Stomach (tissue), 9 donors: Measurements from ENCODE around the gene TMX1. TPM values are rescaled to one million over a fixed set of nuclear protein-coding genes. Genes with fewer than 3 reads are reported as not detected.

Experiments
- DNase-seq, 2 donors: peaks; one replicate each; pipeline versions ENCODE4 v3.0.0 to v3.0.0-alpha.2; 2013 to 2019
- H3K27ac ChIP-seq, 5 donors: fragments of 200-600 bp in 4 of 5; sonication (generic) in 4 of 5; one replicate each; pipeline ENCODE4 v1.5.1; 2013 to 2019; ENCODE audit warnings: mild to moderate bottlenecking in 1 of 5, moderate library complexity in 1 of 5
- H3K27me3 ChIP-seq, 3 donors: fragments of 200-600 bp; sonication (generic); one replicate each; pipeline ENCODE4 v1.5.1; 2017 to 2019; ENCODE audit warnings: mixed run types in 1 of 3
- H3K36me3 ChIP-seq, 4 donors: fragments of 200-600 bp; sonication (generic); 1 replicate in 3 of 4; 2 replicates in 1 of 4; pipeline ENCODE4 v1.5.1; 2016 to 2019
- H3K4me1 ChIP-seq, 4 donors: fragments of 200-600 bp; sonication (generic); one replicate each; pipeline ENCODE4 v1.5.1; 2016 to 2019
- H3K4me3 ChIP-seq, 4 donors: fragments of 200-600 bp; sonication (generic) in 3 of 4; one replicate each; pipeline ENCODE4 v1.5.1; 2016 to 2019; ENCODE audit warnings: mild to moderate bottlenecking in 1 of 4
- H3K9me3 ChIP-seq, 4 donors: fragments of 200-600 bp; sonication (generic); one replicate each; pipeline ENCODE4 v1.5.1; 2016 to 2019
- CTCF ChIP-seq, 7 experiments: fragments of 450-650 bp in 4 of 7; fragments of 200-600 bp in 3 of 7; sonication (generic) in 3 of 7; IDR thresholded peaks; one replicate each; pipeline ENCODE4 v1.5.1; 2016 to 2019; ENCODE audit warnings: antibody characterized with exemption in 7 of 7, control low read depth in 2 of 7, mild to moderate bottlenecking in 1 of 7
- EP300 ChIP-seq: sonication (generic); formaldehyde crosslinking; IDR thresholded peaks from one replicate; pipeline ENCODE4 v1.6.1; 2017; ENCODE audit warnings: antibody characterized with exemption
- POLR2A ChIP-seq, 4 donors: fragments of 450-650 bp; IDR thresholded peaks; one replicate each; pipeline ENCODE4 v1.6.1; 2016; ENCODE audit warnings: antibody characterized with exemption in 4 of 4, control low read depth in 2 of 4, mild to moderate bottlenecking in 1 of 4, moderate library complexity in 1 of 4
- POLR2AphosphoS5 ChIP-seq, 3 donors: sonication (generic); formaldehyde crosslinking; IDR thresholded peaks; one replicate each; pipeline ENCODE4 v1.6.1; 2016; ENCODE audit warnings: antibody characterized with exemption in 3 of 3
- WGBS, 5 donors: extraction: QIAGEN DNeasy Blood & Tissue Kit in 3 of 5; methylation state at CpG; one replicate each; pipeline versions ENCODE4 v1.1.5 to v1.1.7; 2013 to 2018; 5-methylcytosine and 5-hydroxymethylcytosine counted together
- intact Hi-C: fragments of 100-400 bp; cut with DNase I; formaldehyde crosslinking; loops from one replicate; pipeline ENCODE4 v1.15.1; 2023; ENCODE audit warnings: low total_unique reads
- polyA plus RNA-seq, 3 donors: library from polyadenylated mRNA; stranded (reverse); fragments of 200-250 nt; gene quantifications; one replicate each; pipeline ENCODE4 v1.2.3, GENCODE V29; 2013
- total RNA-seq, 5 donors: library from RNA; depleted of rRNA; stranded (reverse); fragments of >200 nt; gene quantifications; one replicate each; pipeline versions ENCODE4 v1.1.0 to v1.2.3, GENCODE V29; 2014 to 2016
- donor health status: healthy with polysubstance abuse.
- donor health status: Bipolar disorder and iron deficiency.
- donor health status: healthy.

Gene TMX1
- total and polyA plus RNA-seq, 8 donors = 2.0 to 45.5 (median 7.7) TPM

- intact Hi-C loops = no loop called here
- H3K4me3 ChIP-seq = no peak overlapping the region
- no peaks in the 10 kb centered on the region for H3K27me3 ChIP-seq
- no peaks in the 10 kb centered on the region for H3K4me1 ChIP-seq
- TF ChIP-seq POLR2A (IDR thresholded peaks at IDR 0.05) (no peak), CTCF (IDR thresholded peaks at IDR 0.05) (no peak), EP300 (no peak), POLR2AphosphoS5 (IDR thresholded peaks at IDR 0.05) (no peak)
- peaks cover 19 to 86% (median 81%) of the 10 kb centered on the region in 4 donors for H3K36me3 ChIP-seq
- no peaks in the 10 kb centered on the region for H3K9me3 ChIP-seq
- no peak for DNase-seq
- H3K27ac ChIP-seq = no peak overlapping the region
Measured at GRCh38 chr14:51253880-51254279, 13.8 kb downstream of the TMX1 start.

GRCh38 chr14:51258280-51258679 lies 18.2 kb downstream of the TMX1 start:
- no peak overlapping the region for H3K4me3 ChIP-seq
- no peaks in the 10 kb centered on the region for H3K27me3 ChIP-seq
- H3K9me3 ChIP-seq = no peaks in the 10 kb centered on the region
- peaks cover 3 to 51% (median 42%) of the 10 kb centered on the region in 4 donors for H3K36me3 ChIP-seq
- TF ChIP-seq POLR2AphosphoS5 (IDR thresholded peaks at IDR 0.05) = no peak
- no peak for TF ChIP-seq CTCF (IDR thresholded peaks at IDR 0.05)
- no peak for TF ChIP-seq EP300
- no peak for TF ChIP-seq POLR2A (IDR thresholded peaks at IDR 0.05)
- H3K4me1 ChIP-seq = no peaks in the 10 kb centered on the region
- no peak for DNase-seq
- no peak overlapping the region for H3K27ac ChIP-seq
- intact Hi-C loops = no loop called here
- WGBS, 5 donors = 96 to 100% (median 100%) methylated on average over 1 of the region's 1 CpG

- Histone ChIP-seq H3K9me3 (no peaks in the 10 kb centered on the region), H3K36me3 (peaks cover 3 to 47% (median 38%) of the 10 kb centered on the region in 4 donors), H3K27me3 (no peaks in the 10 kb centered on the region), H3K27ac (no peak overlapping the region), H3K4me3 (no peak overlapping the region), H3K4me1 (no peaks in the 10 kb centered on the region)
- intact Hi-C loops = no loop called here
- TF ChIP-seq CTCF (IDR thresholded peaks at IDR 0.05) (no peak), POLR2A (IDR thresholded peaks at IDR 0.05) (no peak), EP300 (no peak), POLR2AphosphoS5 (IDR thresholded peaks at IDR 0.05) (no peak)
- no peak for DNase-seq
Measured at GRCh38 chr14:51258788-51259187, 18.7 kb downstream of the TMX1 start.

GRCh38 chr14:51260225-51260624 lies 20.2 kb downstream of the TMX1 start:
- Histone ChIP-seq H3K4me1 (no peaks in the 10 kb centered on the region), H3K27ac (no peak overlapping the region), H3K27me3 (no peaks in the 10 kb centered on the region), H3K9me3 (no peaks in the 10 kb centered on the region), H3K36me3 (peaks cover 3 to 37% (median 32%) of the 10 kb centered on the region in 4 donors), H3K4me3 (no peak overlapping the region)
- TF ChIP-seq EP300 (no peak), POLR2AphosphoS5 (IDR thresholded peaks at IDR 0.05) (no peak), CTCF (IDR thresholded peaks at IDR 0.05) (no peak), POLR2A (IDR thresholded peaks at IDR 0.05) (no peak)
- DNase-seq = no peak
- WGBS, 5 donors = 90 to 98% (median 94%) methylated on average over 3 of the region's 3 CpGs
- intact Hi-C loops = no loop called here
